A549 treated with dexamethasone at 1 μM for 4 hours (cell line): ENCODE measurements around the gene IDH3B. TPM values are rescaled to one million over a fixed set of nuclear protein-coding genes. Genes with fewer than 3 reads are reported as not detected.

Source experiments
- total RNA-seq: library from RNA; stranded (reverse); fragments of 200-300 nt; extraction: Qiagen RNA extraction; gene quantifications from 5 replicates; pipeline ENCODE4 v1.2.3, GENCODE V29; 2022

Gene IDH3B
- 121 to 137 TPM (median 133 TPM) in 5 replicates for total RNA-seq

GRCh38 chr20:2663887-2664719, at the start of gene IDH3B:
IDH3B (minus strand) TSS chr20:2664216; CDS start chr20:2664188, 28 bp downstream.

GRCh38 chr20:2692036-2692885, 28.2 kb upstream of the IDH3B start, which contains the start of gene EBF4:
EBF4 (plus strand) TSS chr20:2692780; CDS start chr20:2693646, 866 bp downstream.

GRCh38 chr20:2651772-2652723, 12.0 kb downstream of the IDH3B start, which contains the start of gene NOP56:
NOP56 (plus strand) TSS chr20:2652632; CDS start chr20:2652661, 29 bp downstream.

Other genes starting within 250 kb of the IDH3B start
- 877 to 969 TPM (median 896 TPM) in 5 replicates for gene SNRPB, start 193.4 kb downstream of the IDH3B start, total RNA-seq
- gene ZNF343, start 155.3 kb downstream of the IDH3B start, total RNA-seq: 12.8 to 16.5 TPM (median 14.3 TPM) in 5 replicates
- 0.02 TPM in 1 of 5 replicates, not detected in the others for gene TMC2, start 127.6 kb downstream of the IDH3B start, total RNA-seq
- 545 to 622 TPM (median 573 TPM) in 5 replicates for gene NOP56, start 11.6 kb downstream of the IDH3B start, total RNA-seq
- 2.0 to 3.0 TPM (median 2.3 TPM) in 5 replicates for gene EBF4, start 28.6 kb upstream of the IDH3B start, total RNA-seq
- gene CPXM1, start 136.4 kb upstream of the IDH3B start, total RNA-seq: 0.04 TPM in 2 of 5 replicates, not detected in the others
- 0.33 to 0.43 TPM (median 0.39 TPM) in 3 of 5 replicates, not detected in the others for gene C20orf141, start 150.8 kb upstream of the IDH3B start, total RNA-seq
- not detected in 5 replicates for gene TMEM239, start 152.1 kb upstream of the IDH3B start, total RNA-seq
- 16.9 to 28.7 TPM (median 26.2 TPM) in 5 replicates for gene PCED1A, start 176.4 kb upstream of the IDH3B start, total RNA-seq
- gene VPS16, start 176.5 kb upstream of the IDH3B start, total RNA-seq: 21.4 to 33.9 TPM (median 31.3 TPM) in 5 replicates
- gene PTPRA, start 209.3 kb upstream of the IDH3B start, total RNA-seq: 35.3 to 46.4 TPM (median 43.6 TPM) in 5 replicates